ENCODE results near the gene FASN.

Gene FASN

DNA sequence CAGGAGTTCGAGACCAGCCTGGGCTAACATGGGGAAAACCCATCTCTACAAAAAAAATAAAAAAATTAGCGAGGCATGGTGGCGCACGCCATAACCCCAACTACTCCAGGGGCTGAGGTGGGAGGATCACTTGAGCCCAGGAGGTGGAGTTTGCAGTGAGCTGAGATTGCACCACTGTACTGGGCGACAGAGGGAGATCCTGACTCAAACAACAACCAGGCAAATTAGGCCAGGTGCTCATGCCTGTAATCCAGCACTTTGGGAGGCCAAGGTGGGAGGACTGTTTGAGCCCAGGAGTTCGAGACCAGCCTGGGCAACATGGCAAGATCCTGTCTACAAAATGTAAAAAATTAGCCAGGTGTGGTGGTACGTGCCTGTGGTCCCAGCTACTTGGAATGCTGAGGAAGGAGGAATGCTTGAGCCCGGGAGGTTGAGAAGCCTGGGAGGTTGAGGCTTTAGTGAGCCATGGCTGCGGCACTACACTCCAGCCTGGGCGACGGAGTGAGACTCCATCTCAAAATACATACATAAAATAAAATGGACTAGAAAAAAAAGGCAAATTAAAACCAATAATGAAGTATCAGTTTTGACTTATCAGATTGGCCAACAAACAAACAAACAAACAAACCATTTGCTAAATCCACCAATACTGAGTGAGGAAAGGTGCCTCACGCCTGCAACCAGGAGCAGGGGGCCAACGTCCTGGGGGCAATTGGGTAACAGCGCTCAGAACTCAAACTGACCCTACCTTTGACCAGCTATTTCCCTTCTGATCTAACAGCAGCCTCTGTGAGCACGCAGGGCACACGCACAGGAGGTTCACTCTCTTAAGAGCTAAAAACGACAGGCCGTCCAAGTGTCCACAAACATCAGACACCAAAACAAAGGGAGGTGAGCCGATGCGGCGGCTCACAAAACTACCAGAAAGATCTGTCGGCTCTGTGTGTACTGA, 19.4 kb upstream of the FASN start:
- DNase-seq: no peak

DNA sequence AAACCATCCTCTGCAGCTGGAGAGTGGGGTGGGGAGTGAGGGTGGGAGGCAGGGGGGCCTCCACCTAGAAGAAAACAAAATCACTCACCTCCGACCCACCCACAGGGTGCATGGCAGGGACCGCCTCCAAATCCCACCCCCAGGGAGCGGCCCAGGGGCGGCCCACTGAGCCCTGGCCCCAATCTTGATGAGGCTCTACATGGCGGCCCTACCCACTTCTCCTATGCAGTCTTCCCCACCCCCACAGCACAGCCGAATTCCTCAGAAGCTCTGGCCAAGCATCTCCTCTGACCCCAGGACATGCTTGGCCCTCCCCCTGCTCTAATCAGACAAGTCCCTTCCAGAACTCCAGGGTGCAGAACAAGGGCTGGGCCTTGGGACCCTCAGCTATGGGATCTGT, 18.2 kb upstream of the FASN start:
- DNase-seq: no peak

DNA sequence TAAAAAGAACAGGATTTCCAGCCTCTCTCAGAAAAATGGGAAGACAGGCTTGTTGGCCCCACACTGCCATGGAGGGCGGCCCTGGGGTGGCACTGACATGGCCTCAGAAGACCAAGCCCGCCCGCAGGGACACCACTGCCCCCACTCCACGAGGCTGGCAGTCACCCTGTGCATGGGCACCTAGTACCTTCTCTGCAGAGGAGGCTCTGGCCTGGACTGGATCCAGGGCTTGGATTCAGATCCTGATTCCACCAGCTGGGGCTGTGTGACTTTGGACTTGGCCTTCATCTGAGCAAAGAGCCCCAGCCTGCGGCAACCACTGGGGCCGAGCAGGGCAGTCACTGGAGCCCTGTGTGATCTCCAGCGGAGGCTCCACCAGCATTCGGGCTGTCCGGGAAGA, 16.8 kb upstream of the FASN start:
- DNase-seq: no peak

DNA sequence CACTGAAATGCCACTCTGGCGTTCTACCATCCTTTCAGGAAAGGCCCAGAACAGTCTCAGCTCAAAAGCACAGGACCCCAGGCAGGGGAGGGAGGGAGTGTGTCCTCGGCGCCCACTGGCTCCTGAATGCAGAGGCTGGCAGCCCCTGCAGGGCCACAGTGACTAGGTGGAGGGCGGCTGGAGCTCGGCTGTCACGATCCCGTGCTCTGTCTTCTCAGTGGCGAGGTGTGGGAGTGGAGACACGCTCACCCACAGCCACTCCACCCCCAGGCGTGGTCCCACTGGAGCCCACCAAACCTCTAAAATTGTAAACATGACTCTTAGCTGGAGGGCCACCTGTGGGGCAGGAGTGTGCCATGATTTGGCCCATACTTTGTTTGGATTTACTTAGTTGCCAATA, 16.4 kb upstream of the FASN start:
- DNase-seq: no peak

DNA sequence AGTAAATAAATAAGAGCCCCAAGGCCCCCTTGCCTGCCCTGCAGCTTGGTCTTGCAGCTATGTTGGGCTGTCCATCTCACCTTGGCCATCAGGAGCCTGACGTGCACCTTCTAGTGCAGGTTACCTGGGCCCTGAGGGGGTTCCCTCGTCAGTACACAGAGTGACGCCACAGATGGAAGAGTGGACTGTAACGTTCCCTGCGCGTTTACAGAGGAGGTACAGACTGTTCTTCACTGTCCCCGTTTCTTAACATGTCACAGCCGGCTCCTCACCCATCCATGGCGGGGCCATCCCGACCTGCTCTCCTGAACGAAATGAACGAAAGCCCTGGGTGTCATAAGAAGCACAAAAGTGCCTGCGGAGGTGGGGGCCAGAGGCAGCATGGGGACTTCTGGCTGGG, 15.9 kb upstream of the FASN start:
- DNase-seq: no peak

DNA sequence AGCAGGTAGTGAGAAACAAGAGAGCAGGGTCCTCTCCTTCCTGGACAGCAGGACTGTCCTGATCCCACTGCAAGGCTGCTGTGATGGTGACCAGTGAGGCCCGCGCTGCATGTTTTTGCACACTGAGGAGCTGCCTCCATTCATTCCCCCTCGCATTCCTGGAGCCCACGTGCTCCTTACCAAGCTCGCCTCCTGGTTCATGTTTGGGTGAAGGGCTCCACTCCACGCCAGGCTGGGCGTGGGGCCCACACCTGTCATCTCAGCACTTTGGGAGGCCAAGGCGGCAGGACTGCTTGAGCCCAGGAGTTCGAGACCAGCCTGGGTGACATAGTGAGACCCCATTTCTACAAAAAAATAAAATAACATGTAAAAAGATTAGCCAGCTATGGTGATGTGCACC, 15.4 kb upstream of the FASN start:
- no peak for DNase-seq

DNA sequence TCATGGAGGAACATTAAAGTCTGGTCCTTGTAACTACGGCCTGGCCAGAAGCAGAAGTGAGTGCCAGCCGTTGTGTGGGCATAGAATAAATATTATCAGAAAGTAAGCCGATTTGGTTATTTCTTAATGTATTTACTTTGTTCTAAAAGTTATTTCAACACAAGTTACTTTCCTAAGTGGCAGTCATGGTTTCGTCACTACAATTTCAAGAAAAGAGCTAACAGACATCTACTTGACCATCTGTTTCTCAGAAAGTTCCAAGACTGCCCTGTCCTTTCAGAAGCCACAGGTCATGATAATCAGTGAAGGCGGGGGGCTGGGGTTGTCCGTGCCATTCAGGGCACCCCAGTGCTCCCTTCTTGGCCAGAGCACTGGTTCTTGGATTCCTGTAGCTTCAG, 14.9 kb upstream of the FASN start:
- DNase-seq: no peak

DNA sequence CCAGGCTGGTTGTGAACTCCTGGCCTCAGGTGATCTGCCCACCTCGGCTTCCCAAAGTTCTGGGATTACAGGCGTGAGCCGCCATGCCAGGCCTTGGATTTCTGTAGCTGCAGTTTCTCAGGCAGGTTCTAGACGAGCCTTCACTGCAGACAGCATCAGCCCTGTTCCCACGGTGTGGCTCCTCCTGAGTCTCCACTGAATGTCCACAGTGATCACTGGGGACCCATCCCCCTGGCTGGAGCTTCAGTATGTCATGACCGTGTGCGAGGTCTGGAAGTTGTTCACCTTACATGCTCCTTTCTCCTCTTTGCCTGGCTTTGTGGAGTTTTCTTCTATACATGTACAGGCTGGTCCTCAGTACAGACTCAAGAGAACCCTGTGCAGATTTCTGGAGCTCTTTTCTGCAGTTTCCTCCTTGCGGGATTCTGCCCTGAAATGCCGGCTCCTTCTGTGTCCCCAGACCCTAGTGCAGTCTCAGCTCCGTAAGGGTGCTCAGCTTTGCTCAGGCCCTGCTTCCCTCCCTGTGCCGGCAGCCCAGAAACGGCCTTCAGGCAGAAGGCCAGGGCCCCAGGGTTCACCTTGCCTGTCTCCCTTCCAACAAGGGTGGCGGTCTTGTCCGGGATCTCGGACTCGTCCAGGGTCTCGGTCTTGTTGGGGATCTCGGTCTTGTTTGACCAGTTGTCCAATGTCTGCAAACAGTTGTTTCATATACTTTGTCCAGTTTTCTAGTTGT, 14.3 kb upstream of the FASN start:
- no peak for DNase-seq

DNA sequence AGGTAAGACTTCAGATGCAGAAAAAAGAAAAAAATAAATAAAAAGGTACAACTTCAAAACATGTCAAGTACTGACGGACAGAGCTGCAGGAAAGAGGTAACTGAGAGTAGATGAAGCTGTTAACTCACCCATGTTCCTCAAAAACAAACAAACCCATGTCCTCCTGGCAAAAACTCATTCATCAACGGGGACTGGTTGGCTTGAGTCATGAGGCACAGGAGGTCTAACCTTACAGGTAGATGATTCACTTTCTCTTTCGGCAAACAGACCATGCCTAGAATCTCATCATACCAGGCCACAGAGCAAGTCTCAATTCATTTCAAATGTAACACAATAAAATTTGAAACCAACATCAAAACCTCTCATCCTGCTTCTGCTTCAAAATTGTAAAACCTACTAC, 12.3 kb upstream of the FASN start:
- DNase-seq: no peak

DNA sequence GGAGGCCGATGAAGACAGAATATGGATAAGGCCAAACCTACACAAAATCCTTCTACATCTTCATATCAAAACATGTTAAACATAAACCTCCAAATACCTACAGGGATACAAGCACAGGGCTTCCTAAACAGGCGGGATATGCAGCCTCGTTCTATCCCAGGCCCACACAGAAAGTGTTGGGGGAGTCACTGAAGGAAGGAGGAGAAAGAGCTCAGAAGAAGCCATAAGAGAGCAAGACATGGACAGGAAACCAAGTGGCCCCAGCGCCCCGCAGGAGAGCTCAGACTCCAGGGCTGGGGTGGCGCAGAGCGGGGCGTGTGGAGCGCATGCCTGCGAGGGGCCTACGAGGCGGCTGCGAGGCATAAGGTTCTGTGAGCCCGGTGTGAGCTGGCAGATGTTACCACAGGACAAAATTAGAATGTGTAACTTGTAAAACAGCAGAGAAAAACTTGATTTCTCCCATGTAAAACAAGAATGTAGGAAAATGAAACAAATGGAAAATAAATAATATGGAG, 11.0 kb upstream of the FASN start:
- DNase-seq: no peak

DNA sequence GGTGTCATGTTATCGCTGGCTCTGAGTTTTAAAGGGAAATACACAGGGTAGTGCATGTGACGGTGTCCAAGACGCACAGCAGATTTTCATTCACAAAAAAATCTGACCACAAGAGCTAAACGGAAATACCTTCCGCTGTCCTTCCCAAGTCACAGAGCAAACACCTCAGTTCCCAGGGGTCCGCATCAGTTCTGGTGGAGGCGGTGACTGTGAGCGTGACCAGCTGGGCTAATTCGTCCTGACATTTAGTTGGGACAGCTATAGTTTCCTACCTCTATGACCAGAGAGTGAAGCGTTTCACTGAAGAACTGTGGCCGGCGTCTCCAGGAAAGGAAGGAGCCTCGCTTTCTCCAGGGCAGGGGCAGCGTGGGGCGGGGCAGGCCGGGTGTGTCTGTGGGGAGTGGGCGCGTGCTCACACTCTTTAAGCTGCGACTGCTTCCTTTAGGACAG, 10.5 kb upstream of the FASN start:
- DNase-seq: no peak

DNA sequence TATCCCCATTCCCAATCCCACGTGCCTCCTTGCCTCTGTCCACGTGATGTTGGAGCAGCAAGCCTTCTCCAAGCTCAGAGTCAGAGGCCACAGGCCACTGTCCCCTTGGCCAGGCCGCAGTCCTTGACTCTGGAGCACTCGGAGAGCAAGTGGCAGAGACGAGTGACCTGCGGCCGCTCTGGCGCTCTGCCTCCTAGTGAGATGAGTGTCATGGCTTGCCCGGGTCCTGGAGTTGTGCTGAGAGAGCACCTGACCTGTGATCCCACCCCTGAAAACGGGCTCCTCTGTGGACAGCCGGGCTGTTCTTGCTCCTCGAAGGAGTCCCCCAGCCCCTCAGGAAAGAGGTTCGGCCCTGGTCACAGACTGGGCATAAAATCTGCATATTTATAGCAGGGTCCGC, 10.0 kb upstream of the FASN start:
- no peak for DNase-seq

DNA sequence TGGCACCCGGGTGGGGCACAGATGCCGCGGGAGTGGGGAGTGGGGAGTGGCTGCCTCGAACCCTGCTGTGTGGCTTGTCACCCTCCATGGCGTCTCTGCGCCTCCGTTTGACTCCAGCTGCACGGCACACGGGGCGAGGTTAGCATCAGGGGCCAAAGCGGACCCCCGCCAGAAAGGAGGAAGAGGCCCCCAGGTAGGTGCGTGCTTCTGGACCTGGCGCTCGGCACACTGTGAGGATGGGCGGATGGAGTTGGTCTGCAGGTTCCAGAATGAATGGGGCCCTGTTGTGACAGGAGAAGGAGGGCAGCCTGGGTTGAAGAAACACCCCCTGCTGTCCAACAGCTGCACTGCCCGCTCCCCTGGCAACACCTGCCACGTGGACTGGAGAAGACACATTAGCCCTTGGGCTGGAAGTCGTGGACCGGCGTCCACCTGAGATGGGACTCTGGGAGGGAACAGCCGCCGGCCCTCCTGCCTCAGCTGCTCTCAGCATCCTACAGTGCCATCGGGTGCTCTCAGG, 9.4 kb upstream of the FASN start:
- no peak for DNase-seq

DNA sequence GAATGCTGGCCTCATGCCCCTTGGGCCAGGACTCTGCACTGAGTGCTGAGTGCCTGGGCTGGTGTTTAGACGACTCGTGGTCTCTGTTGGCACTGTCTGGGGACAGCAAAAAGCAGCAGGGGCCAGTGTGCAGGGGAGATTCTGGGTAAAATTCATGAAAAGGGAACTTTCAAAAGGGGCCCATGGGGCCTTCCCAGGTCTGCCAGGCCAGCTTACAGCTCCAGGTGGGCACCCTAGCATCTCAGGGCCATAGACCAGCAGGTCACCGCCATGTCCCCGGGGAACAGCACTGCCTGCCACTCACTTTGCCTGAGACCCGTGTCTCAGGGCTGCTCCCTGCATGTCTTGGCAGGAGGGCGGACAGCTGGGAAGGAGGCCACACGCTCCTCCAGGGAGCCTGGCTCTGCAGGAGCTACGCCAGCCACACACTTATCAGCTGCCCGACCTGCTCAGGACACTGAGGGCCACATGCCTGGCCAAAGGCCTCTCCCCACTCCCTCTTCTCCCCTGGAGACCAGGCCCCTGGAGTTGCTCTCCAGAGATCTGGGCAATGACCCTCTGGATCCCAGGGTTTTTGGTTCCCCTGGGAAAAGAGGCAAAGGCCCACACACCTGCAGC, 8.8 kb upstream of the FASN start:
- DNase-seq: no peak

DNA sequence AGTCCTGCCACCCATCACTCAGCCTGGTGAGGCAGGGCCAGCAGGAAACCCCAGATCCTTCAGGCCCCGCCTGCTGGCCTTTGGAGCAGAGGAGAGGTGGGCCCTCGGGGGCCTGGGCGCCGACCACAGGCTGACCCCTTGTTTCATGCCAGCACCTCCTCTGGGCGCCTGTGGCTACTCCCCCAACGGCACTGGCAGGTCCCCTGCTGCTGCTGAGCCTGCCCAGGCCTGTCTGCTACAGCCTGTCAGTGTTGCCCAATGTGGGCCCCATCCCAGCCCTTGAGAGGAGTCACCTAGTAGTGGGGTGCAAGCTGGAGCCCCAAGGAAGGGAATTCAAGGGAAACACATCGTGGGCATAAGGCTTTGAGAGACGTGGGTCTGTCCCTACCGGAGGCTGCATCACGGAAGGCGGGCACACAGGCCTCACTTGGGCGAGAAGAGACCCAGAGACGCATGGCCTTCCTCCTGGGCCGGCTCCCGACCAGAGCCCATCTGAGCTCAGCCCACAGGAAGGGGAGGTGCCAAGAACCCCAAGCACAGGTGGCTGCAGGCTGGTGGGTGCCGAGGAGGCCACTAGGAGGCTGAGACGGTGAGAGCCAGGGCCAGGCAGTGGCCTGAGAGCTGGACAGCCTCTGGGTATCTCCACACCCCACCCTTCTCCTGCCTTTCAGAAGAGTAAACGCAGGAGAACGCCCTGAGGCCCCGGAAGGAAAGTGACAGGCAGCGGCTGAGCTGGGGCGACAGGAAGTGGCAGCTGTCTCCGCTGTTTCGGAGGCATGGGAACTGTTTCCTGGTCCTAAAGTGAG, 8.0 kb upstream of the FASN start:
- no peak for DNase-seq

DNA sequence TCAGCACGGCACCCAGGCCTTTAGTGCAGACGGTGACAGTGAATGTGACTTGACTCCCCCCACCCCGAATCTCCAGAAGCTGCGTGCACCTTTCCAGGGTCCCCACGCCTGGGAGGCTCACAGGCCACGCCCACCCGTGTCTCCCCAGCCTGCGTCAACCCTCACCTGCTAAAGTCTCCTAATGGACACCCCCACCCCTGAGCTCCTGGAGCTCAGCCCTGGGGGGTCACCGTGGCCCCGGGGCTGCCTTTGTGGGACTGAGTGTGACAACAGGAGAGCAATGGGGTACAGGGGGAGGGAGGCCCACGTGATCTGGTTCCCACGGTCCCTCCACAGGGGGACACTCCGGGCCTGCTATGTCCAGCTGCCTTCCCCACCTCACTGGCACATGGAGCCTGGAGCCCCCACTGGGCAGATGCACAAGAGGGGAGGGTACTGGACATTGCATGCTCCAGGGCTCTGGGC, 7.4 kb upstream of the FASN start:
- DNase-seq: no peak

DNA sequence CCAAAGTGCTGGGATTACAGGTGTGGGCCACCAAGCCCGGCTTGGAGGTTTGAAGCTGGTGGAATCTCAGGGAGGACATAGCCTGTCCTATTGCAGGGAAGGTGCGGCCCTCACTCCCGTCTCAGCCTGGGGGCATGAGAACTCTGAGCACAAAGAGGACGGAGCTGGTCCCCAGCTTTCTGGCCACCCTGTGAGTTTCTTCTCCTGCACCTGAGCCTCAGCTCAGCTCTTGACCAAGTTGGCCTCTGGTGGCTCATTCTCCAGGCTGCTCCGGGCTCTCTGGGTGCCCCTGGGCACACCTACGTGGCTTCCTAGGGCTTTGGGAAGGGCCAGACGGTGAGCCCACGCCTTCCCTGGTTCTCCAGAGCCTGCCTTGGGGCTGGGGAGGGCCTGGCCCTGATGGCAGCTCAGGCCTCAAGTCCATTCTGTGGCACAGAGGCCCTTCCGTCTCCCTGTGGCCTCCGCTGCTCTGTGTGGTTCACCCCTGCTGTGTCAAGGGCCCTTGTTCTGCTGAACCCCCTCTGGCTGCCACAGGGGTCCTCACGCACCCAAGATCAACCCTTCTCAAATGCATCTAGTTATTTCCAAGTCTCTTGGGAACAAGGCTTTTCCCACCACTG, 6.9 kb upstream of the FASN start:
- DNase-seq: no peak

DNA sequence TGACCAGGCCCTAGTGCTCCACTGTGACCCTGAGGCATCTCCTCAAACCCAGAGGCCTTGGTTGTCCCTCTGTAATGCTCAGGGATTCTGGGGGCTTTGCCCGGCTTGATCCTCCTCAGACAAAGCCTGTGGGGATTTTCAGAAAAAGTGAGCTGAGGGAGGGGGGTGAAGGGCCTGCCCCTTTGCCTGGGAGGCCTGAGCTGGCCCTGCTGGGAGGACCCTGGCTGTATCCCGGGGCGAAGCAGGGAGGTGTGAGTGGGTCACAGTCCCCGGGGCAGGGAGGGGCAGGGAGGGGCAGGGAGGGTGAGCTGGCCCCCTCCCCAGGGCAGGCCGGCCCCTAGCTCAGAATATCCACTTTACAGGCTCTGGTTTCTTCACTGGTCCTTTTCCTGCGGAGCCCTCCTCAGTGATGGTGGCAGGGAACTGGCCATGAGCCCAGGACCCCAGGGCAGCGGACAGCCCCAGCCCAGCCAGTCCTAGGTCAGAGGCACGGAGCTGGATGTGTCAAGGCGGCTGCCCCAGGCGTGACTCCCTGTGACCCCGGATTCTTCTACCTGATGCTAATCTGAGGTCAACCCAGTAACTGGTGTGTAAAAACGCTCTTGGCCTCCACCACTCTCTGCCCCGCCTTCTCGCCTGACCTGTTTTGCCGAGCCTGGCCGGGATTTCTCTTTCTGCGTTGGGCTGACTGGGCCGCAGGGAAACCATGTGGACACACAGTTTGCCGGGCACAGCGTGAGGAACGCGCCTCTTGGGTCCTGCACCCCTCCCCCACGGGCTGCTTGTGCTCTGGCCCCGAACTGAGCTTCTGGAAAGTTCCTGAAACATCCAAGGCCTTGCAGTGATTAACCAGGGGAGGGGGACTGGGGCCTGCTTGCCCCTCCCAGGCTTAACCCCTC, 5.8 kb upstream of the FASN start:
- no peak for DNase-seq

DNA sequence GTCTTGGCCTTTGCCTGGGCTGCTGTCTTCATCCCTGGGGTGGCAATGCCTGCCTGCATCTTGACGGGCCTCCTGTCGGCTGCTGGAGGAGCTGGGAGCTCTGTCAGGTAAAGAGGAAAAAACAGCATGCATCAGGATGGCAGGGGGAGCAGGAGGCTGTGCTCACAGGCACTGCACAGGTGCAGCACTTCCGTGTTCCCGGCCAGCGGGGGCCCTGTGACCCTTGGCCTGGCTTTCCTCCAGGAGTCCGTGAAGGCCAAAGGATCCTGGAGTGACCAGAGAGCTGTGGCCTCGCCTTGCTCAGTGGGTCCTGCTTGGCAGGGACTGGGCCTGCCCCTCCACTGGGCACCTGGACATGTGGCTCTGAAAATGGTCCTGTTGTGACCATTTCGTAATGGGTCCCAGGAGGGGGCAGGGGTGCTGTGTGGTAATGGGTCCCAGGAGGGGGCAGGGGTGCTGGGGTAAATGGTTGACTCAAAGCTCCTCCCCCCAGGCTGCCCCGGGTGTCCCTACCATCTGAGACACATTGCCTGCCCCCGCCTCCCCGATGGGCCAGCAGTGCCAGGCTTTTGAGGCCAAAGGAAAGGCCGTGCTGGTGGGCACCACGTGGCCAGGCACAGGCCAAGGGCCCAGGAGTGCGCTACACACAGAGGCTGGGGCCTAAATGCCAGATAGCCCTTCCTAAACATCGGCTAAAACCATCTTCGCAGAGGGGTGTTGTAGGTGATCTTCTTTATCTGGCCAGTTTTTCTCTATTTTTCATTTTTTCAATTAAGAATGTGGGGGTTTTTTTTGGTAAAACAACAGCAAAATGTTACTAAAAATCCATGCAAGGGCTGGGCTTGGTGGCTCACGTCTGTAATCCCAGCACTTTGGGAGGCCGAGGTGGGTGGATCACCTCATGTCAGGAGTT, 4.0 kb upstream of the FASN start:
- no peak for DNase-seq

DNA sequence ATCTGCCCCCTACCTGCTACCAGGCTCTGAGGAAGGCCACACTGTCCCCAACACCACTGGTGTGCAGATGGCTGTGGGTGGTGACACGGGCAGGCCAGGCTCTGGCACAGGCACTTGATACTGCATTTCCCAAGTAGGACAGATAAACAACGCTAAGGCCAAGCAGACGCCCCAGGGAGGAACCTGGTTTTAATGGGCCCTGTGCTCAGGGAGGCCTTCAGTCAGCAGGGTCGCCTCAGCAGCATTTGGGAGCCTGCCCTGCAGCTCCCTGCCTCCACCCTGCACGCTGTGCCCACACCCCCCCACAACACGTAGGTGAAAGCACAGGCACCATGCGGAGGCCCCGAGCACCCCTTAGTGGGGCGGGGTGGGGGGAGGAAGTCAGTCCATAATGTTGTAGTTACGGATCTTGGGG, 3.3 kb upstream of the FASN start:
- DNase-seq: no peak

All from NCI-H187 treated with DMSO at 0.1 percent for 48 hours (cell line).